Adrenal gland (tissue), 12 donors: Measurements from ENCODE around the gene KPNA3. TPM values are rescaled to one million over a fixed set of nuclear protein-coding genes. Genes with fewer than 3 reads are reported as not detected.
"Not testable (repeated sequence)": the region's sequence is repeated elsewhere in the genome, so short reads cannot be mapped to it uniquely, and the experiment has no call there.

Source experiments
- DNase-seq, 7 donors: peaks; one replicate each; pipeline ENCODE4 v3.0.0-alpha.2; 2019 to 2020
- H3K27ac ChIP-seq, 5 donors: fragments of 200-600 bp; sonication (generic) in 4 of 5; 1 replicate in 3 of 5; 2 replicates in 2 of 5; pipeline versions ENCODE4 v1.5.1 to v1.8.0; 2016 to 2020; ENCODE audit warnings: mild to moderate bottlenecking in 1 of 5
- H3K27me3 ChIP-seq: fragments of 200-600 bp; 2 replicates; pipeline ENCODE4 v1.8.0; 2021
- H3K36me3 ChIP-seq, 2 donors: fragments of 200-600 bp; replicated peaks in 1 of 2; 1 replicate in 1 of 2; 2 replicates in 1 of 2; pipeline versions ENCODE4 v1.5.1 to v1.8.0; 2018 to 2022
- H3K4me1 ChIP-seq, 2 donors: fragments of 200-600 bp; replicated peaks in 1 of 2; 1 replicate in 1 of 2; 2 replicates in 1 of 2; pipeline versions ENCODE4 v1.5.1 to v1.8.0; 2018 to 2021
- H3K4me3 ChIP-seq, 4 donors: fragments of 200-600 bp; sonication (generic) in 3 of 4; one replicate each; pipeline ENCODE4 v1.5.1; 2016 to 2018
- H3K9me3 ChIP-seq, 3 donors: fragments of 200-600 bp; sonication (generic) in 1 of 3; replicated peaks in 1 of 3; 1 replicate in 2 of 3; 2 replicates in 1 of 3; pipeline versions ENCODE4 v1.5.1 to v1.8.0; 2016 to 2021
- CTCF ChIP-seq, 6 experiments: fragments of 450-650 bp in 4 of 6; fragments of 200-600 bp in 2 of 6; sonication (generic) in 1 of 6; IDR thresholded peaks; 1 replicate in 5 of 6; 2 replicates in 1 of 6; pipeline versions ENCODE4 v1.5.1 to v1.8.0; 2016 to 2021; ENCODE audit warnings: antibody characterized with exemption in 6 of 6, mild to moderate bottlenecking in 2 of 6, moderate library complexity in 1 of 6
- POLR2A ChIP-seq, 2 donors: fragments of 450-650 bp; IDR thresholded peaks; one replicate each; pipeline ENCODE4 v1.6.1; 2017; ENCODE audit warnings: antibody characterized with exemption in 2 of 2, mild to moderate bottlenecking in 2 of 2, moderate library complexity in 1 of 2
- WGBS, 4 donors: extraction: QIAGEN DNeasy Blood & Tissue Kit in 2 of 4; methylation state at CpG; one replicate each; pipeline versions ENCODE4 v1.1.5 to v1.1.7; 2013 to 2017; 5-methylcytosine and 5-hydroxymethylcytosine counted together
- intact Hi-C, 2 donors: fragments of 100-400 bp; cut with DNase I; formaldehyde crosslinking; loops; one replicate each; pipeline versions ENCODE4 v1.14.1 to v1.15.0; 2022 to 2023
- polyA plus RNA-seq, 3 donors: library from polyadenylated mRNA; stranded (reverse); fragments of 200-250 nt in 2 of 3; fragments of 350-450 nt in 1 of 3; fragmentation: Illumina TruSeq in 1 of 3; extraction: RNeasy Lipid Tissue Mini Kit (QIAGEN cat#74804) in 1 of 3; gene quantifications; one replicate each; pipeline ENCODE4 v1.2.3, GENCODE V29; 2013 to 2014
- total RNA-seq, 9 donors: library from RNA; depleted of rRNA in 4 of 9; stranded (reverse); fragments of >200 nt in 4 of 9; fragments of 120-200 nt in 1 of 9; fragmentation: NEBNext Ultra II Directional in 1 of 9; extraction: Animal tissue kit (Norgen Biotek cat#: 25700) in 1 of 9; gene quantifications; one replicate each; pipeline versions ENCODE4 v1.1.0 to v1.2.4, GENCODE V29; 2013 to 2023
- donor health status: healthy with polysubstance abuse.
- donor health status: Bipolar disorder and iron deficiency.
- donor health status: DM: yes; HTN: yes; CAD: no.
- donor health status: DM: no; HTN: no; CAD: no.
- donor health status: DM: no; HTN: no; CAD: no.
- donor health status: DM: yes; HTN: yes; CAD: no.

The KPNA3 gene
- total and polyA plus RNA-seq, 12 donors: 8.6 to 43.8 (median 20.5) TPM

GRCh38 chr13:49772828-49773227, 19.7 kb downstream of the KPNA3 start:
- Histone ChIP-seq H3K27ac (no peak overlapping the region), H3K27me3 (no peaks in the 10 kb centered on the region), H3K36me3 (no peaks in the 10 kb centered on the region), H3K4me1 (no peaks in the 10 kb centered on the region), H3K4me3 (no peak overlapping the region), H3K9me3 (no peaks in the 10 kb centered on the region)
- DNase-seq: no peak
- WGBS, 4 donors: 92 to 95% (median 93%) methylated on average over 2 of the region's 2 CpGs
- TF ChIP-seq POLR2A (IDR thresholded peaks at IDR 0.05) (no peak), CTCF (IDR thresholded peaks at IDR 0.05) (no peak)
- intact Hi-C loops: no loop called here

- H3K36me3 ChIP-seq, DNase-seq, H3K4me1 ChIP-seq, H3K27me3 ChIP-seq, H3K4me3 ChIP-seq, H3K27ac ChIP-seq, intact Hi-C loops, H3K9me3 ChIP-seq: not testable (repeated sequence)
- WGBS, 4 donors: 95 to 98% (median 96%) methylated on average over 11 to 32 of the region's 32 CpGs; no CpG with 5 or more reads in 1 of the 4 donors
Measured at GRCh38 chr13:49761811-49762210, 30.7 kb downstream of the KPNA3 start.

- Histone ChIP-seq H3K9me3 (no peaks in the 10 kb centered on the region), H3K4me1 (no peaks in the 10 kb centered on the region), H3K27me3 (no peaks in the 10 kb centered on the region), H3K36me3 (no peaks in the 10 kb centered on the region), H3K4me3 (no peak overlapping the region), H3K27ac (no peak overlapping the region)
- intact Hi-C loops: no loop called here
- TF ChIP-seq POLR2A (IDR thresholded peaks at IDR 0.05) (no peak), CTCF (IDR thresholded peaks at IDR 0.05) (no peak)
- WGBS, 4 donors: 90 to 98% (median 94%) methylated on average over 5 of the region's 5 CpGs
- no peak for DNase-seq
Measured at GRCh38 chr13:49760558-49760957, 31.9 kb downstream of the KPNA3 start.

- no peaks in the 10 kb centered on the region for H3K36me3 ChIP-seq
- intact Hi-C loops: no loop called here
- no peaks in the 10 kb centered on the region for H3K4me1 ChIP-seq
- no peaks in the 10 kb centered on the region for H3K27me3 ChIP-seq
- TF ChIP-seq CTCF (IDR thresholded peaks at IDR 0.05) (no peak), POLR2A (IDR thresholded peaks at IDR 0.05) (no peak)
- WGBS, 4 donors: 73 to 94% (median 89%) methylated on average over 2 to 3 of the region's 3 CpGs
- H3K27ac ChIP-seq: no peak overlapping the region
- no peak overlapping the region for H3K4me3 ChIP-seq
- DNase-seq: no peak
- no peaks in the 10 kb centered on the region for H3K9me3 ChIP-seq
Measured at GRCh38 chr13:49759503-49759902, 33.0 kb downstream of the KPNA3 start.

- intact Hi-C loops: no loop called here
- no peak overlapping the region for H3K27ac ChIP-seq
- no peak for DNase-seq
- no peaks in the 10 kb centered on the region for H3K36me3 ChIP-seq
- WGBS, 4 donors: 60 to 97% (median 72%) methylated on average over 2 of the region's 2 CpGs
- H3K9me3 ChIP-seq: no peaks in the 10 kb centered on the region
- no peaks in the 10 kb centered on the region for H3K4me1 ChIP-seq
- H3K4me3 ChIP-seq: no peak overlapping the region
- TF ChIP-seq POLR2A (IDR thresholded peaks at IDR 0.05): no peak
- no peak for TF ChIP-seq CTCF (IDR thresholded peaks at IDR 0.05)
- no peaks in the 10 kb centered on the region for H3K27me3 ChIP-seq
Measured at GRCh38 chr13:49756263-49756662, 36.2 kb downstream of the KPNA3 start.
